Effector memory CD4-positive, alpha-beta T cell (primary cell): ENCODE measurements around the gene CIZ1.

Experiments
- DNase-seq, 3 donors: peaks; one replicate each; pipeline ENCODE4 v3.0.0-alpha.2; 2020
- H3K27ac ChIP-seq: 2 replicates; pipeline ENCODE4 v1.7.0; 2013; ENCODE audit warnings: mild to moderate bottlenecking, low read length, moderate library complexity; ENCODE audit not compliant: insufficient read depth, poor library complexity, severe bottlenecking
- H3K27me3 ChIP-seq: replicated peaks from 2 replicates; pipeline ENCODE4 v1.7.0; 2013; ENCODE audit warnings: mild to moderate bottlenecking, low read length; ENCODE audit not compliant: insufficient read depth, control insufficient read depth, poor library complexity, severe bottlenecking
- H3K36me3 ChIP-seq: 2 replicates; pipeline ENCODE4 v1.7.0; 2013; ENCODE audit warnings: mild to moderate bottlenecking, low read length, moderate library complexity; ENCODE audit not compliant: control insufficient read depth, insufficient read depth
- H3K4me1 ChIP-seq: 2 replicates; pipeline ENCODE4 v1.7.0; 2013; ENCODE audit warnings: low read length, mild to moderate bottlenecking; ENCODE audit not compliant: control insufficient read depth, insufficient read depth, poor library complexity, severe bottlenecking
- H3K4me3 ChIP-seq: 2 replicates; pipeline ENCODE4 v1.7.0; 2013; ENCODE audit warnings: low read length, low read depth, mild to moderate bottlenecking; ENCODE audit not compliant: insufficient read depth, poor library complexity, severe bottlenecking
- H3K9me3 ChIP-seq: 2 replicates; pipeline ENCODE4 v1.7.0; 2013; ENCODE audit warnings: mild to moderate bottlenecking, low read length, moderate library complexity; ENCODE audit not compliant: control insufficient read depth

Gene CIZ1

DNA sequence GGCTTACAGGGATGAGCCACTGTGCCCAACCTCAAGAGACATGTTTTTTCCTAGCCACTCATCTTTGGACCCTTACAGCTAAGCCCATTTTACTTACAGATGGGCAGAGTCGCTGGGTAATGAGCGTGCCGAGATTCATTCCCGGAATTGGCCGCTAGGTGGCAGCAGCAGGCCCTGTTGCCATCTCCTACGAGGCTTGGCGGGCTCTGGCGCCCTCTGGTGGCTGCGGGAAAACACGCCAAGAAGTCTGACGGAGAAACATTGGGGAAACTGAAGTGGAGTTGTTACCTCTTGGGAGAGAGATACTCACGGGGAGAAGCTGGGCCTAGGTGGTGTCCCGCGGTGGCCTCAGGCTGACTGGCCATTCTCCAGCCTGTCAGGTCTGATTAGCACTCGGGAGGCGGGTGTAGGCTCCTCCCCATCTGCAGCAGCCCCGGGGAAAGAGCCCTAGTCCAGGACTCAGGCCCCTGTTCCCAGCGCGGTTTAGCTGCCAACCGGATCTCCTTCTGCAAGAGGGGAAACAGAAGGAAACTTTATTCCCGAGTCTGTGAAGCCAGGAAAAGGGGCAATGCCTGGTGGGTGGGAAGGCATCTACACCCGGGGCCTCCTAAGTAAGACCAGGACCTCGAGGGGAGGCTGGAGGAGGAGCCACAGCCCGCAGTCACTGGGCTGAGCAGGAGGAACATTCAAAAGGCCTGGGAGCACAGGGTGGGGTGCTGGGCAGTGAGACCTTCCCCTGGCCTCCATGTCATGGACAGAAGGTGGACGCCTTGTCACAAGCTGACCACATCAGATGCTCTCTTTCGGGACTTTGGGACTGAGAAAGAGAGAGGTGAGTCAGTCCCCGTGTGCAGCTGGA, 73.5 kb downstream of the CIZ1 start:
- H3K27ac ChIP-seq, result no peak overlapping the region
- peaks cover 31% of the 10 kb centered on the region for H3K36me3 ChIP-seq
- no peaks in the 10 kb centered on the region for H3K27me3 ChIP-seq
- H3K4me1 ChIP-seq, result peaks cover 5% of the 10 kb centered on the region
- H3K9me3 ChIP-seq, result no peaks in the 10 kb centered on the region
- DNase-seq, result peak; percentile 81 to 93 (median 91)
- H3K4me3 ChIP-seq, result no peak overlapping the region

DNA sequence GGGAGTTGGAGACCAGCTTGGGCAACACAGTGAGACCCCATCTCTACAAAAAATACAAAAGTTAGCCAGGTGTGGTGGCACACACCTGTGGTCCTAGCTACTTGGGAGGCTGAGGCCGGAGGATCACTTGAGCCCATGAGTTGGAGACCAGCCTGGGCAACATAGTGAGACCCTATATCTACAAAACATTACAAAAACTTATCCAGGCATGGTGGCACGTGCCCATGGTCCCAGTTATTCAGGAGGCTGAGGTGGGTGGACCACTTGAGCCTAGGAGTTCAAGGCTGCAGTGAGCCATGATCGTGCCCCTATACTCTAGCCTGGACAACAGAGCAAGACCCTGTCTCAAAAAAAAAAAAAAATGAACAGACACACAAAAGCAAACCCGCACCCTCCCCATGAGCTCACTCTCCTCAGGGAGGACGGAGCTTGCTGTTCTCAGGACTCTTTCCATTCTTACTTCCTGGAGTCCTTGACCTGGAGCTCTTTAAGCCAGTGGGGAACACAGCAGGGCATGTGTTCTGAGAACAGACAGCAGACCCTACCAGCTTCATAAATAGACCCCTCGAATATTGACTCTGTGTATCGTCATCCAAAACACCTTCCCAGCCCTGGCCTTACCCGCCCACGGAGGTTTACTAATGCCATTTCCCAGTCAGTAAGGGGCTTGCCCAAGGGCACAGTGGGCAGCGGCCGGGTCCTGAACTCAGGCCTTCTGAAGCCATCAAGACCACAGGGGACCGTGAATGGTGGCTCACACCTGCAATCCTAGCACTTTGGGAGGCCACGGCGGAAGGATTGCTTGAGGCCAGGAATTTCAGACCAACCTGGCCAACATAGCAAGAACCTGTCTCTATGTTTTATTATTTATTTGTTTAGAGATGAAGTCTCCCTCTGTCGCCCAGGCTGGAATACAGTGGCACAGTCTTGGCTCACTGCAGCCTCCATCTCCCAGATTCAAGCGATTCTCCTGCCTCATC, 75.0 kb downstream of the CIZ1 start:
- no peak for DNase-seq
- Histone ChIP-seq H3K27me3 (no peaks in the 10 kb centered on the region), H3K4me3 (no peak overlapping the region), H3K4me1 (peaks cover 5% of the 10 kb centered on the region), H3K36me3 (peaks cover 17% of the 10 kb centered on the region), H3K9me3 (no peaks in the 10 kb centered on the region), H3K27ac (no peak overlapping the region)
